Measurements from ENCODE around the gene RBPJ.

DNA sequence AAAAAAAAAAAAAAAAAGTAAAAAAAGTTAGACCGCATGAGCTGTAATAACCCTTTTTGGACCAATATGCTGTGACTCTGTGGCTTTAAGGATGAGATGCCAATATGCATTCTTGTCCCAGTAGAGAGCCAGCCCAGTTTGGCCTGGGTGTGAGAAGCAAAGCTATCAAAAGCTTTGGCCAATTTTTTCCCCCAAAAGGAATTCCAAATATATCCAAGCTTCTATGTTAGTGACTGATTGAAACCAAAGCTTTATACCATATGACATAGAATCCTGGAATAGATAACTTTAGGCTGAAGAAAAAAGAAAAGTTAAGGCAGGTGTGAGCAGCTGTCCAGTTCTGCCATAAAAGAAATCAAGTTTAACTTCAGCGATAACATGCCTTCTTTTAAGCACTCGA, 30.5 kb upstream of the RBPJ start:
- TF ChIP-seq, protein P1, sequence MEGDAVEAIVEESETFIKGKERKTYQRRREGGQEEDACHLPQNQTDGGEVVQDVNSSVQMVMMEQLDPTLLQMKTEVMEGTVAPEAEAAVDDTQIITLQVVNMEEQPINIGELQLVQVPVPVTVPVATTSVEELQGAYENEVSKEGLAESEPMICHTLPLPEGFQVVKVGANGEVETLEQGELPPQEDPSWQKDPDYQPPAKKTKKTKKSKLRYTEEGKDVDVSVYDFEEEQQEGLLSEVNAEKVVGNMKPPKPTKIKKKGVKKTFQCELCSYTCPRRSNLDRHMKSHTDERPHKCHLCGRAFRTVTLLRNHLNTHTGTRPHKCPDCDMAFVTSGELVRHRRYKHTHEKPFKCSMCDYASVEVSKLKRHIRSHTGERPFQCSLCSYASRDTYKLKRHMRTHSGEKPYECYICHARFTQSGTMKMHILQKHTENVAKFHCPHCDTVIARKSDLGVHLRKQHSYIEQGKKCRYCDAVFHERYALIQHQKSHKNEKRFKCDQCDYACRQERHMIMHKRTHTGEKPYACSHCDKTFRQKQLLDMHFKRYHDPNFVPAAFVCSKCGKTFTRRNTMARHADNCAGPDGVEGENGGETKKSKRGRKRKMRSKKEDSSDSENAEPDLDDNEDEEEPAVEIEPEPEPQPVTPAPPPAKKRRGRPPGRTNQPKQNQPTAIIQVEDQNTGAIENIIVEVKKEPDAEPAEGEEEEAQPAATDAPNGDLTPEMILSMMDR (IDR thresholded peaks at IDR 0.05) = no peak
- TF ChIP-seq POLR2A (IDR thresholded peaks at IDR 0.05) = no peak
